ENCODE data around the gene BOLL.
"Not testable (repeated sequence)": the region's sequence is repeated elsewhere in the genome, so short reads cannot be mapped to it uniquely, and the experiment has no call there.

- TF ChIP-seq, protein P1, sequence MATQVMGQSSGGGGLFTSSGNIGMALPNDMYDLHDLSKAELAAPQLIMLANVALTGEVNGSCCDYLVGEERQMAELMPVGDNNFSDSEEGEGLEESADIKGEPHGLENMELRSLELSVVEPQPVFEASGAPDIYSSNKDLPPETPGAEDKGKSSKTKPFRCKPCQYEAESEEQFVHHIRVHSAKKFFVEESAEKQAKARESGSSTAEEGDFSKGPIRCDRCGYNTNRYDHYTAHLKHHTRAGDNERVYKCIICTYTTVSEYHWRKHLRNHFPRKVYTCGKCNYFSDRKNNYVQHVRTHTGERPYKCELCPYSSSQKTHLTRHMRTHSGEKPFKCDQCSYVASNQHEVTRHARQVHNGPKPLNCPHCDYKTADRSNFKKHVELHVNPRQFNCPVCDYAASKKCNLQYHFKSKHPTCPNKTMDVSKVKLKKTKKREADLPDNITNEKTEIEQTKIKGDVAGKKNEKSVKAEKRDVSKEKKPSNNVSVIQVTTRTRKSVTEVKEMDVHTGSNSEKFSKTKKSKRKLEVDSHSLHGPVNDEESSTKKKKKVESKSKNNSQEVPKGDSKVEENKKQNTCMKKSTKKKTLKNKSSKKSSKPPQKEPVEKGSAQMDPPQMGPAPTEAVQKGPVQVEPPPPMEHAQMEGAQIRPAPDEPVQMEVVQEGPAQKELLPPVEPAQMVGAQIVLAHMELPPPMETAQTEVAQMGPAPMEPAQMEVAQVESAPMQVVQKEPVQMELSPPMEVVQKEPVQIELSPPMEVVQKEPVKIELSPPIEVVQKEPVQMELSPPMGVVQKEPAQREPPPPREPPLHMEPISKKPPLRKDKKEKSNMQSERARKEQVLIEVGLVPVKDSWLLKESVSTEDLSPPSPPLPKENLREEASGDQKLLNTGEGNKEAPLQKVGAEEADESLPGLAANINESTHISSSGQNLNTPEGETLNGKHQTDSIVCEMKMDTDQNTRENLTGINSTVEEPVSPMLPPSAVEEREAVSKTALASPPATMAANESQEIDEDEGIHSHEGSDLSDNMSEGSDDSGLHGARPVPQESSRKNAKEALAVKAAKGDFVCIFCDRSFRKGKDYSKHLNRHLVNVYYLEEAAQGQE (IDR thresholded peaks at IDR 0.05; ENCODE audit: low read depth, low read length), result not testable (repeated sequence)
- not testable (repeated sequence) for TF ChIP-seq CTCF (IDR thresholded peaks at IDR 0.05 in 2 of 3, conservative IDR thresholded peaks at IDR 0.05 in 1 of 3; ENCODE audit: control insufficient read depth in 2 of 3, extremely low read depth in 1 of 3, insufficient read depth in 1 of 3, low read depth in 3 of 3, low read length in 3 of 3); HDGF (IDR thresholded peaks at IDR 0.05); BRCA1 (IDR thresholded peaks at IDR 0.05; ENCODE audit: low read depth, low read length)
These were observed 56.3 kb downstream of the BOLL start for GRCh38 chr2:197728555-197729544.
